OCI-LY3 (cell line): ENCODE results near the gene UMODL1.

Experiments used
- H2AFZ ChIP-seq: fragments of 200-600, 300-600 bp; shearing (Covaris generic); 2 replicates; pipeline ENCODE4 v1.6.0; 2014; ENCODE audit warnings: antibody characterized with exemption, low read depth, low read length
- H3K27ac ChIP-seq: fragments of 200-600, 300-600 bp; sonication (generic); 2 replicates; pipeline ENCODE4 v1.5.1; 2014; ENCODE audit warnings: mild to moderate bottlenecking, low read length, moderate library complexity, mixed read lengths
- H3K27me3 ChIP-seq: fragments of 200-600, 300-600 bp; sonication (generic); 2 replicates; pipeline ENCODE4 v1.6.1; 2014; ENCODE audit warnings: low read depth, low read length, mixed read lengths
- H3K36me3 ChIP-seq: fragments of 200-600, 300-600 bp; sonication (generic); replicated peaks from 2 replicates; pipeline ENCODE3; 2014; ENCODE audit warnings: low read depth, low read length, mixed read lengths
- H3K4me1 ChIP-seq: fragments of 300-600, 200-600 bp; sonication (generic); 2 replicates; pipeline ENCODE4 v1.6.1; 2014; ENCODE audit warnings: low read length, mixed read lengths
- H3K4me2 ChIP-seq: fragments of 200-600, 300-600 bp; sonication (generic); 2 replicates; pipeline ENCODE4 v1.6.1; 2014; ENCODE audit warnings: low read length, mixed read lengths
- H3K4me3 ChIP-seq: fragments of 300-600, 200-600 bp; sonication (generic); 2 replicates; pipeline ENCODE4 v1.5.1; 2014; ENCODE audit warnings: antibody characterized with exemption, mild to moderate bottlenecking, low read length, moderate library complexity
- H3K79me2 ChIP-seq: fragments of 300-600, 200-600 bp; shearing (Covaris generic); 2 replicates; pipeline ENCODE4 v1.6.1; 2014; ENCODE audit warnings: mild to moderate bottlenecking, low read length, mixed read lengths
- H3K9ac ChIP-seq: fragments of 300-600, 200-600 bp; shearing (Covaris generic); 2 replicates; pipeline ENCODE4 v1.6.0; 2014; ENCODE audit warnings: mild to moderate bottlenecking, low read length, moderate library complexity
- H3K9me3 ChIP-seq: fragments of 200-600, 300-600 bp; shearing (Covaris generic); 2 replicates; pipeline ENCODE4 v1.6.1; 2014; ENCODE audit warnings: low read length, mixed read lengths; ENCODE audit not compliant: insufficient read depth
- H4K20me1 ChIP-seq: fragments of 200-600, 300-600 bp; sonication (generic); 2 replicates; pipeline ENCODE4 v1.6.1; 2016; ENCODE audit warnings: low read length, mixed read lengths; ENCODE audit not compliant: insufficient read depth
- CTCF ChIP-seq: fragments of 200-600, 300-600 bp; sonication (generic); IDR thresholded peaks from 2 replicates; pipeline ENCODE4 v1.5.1; 2014; ENCODE audit warnings: antibody characterized with exemption, low read length, low read depth
- EZH2phosphoT487 ChIP-seq: fragments of 200-600 bp; shearing (Covaris generic); IDR thresholded peaks from 2 replicates; pipeline ENCODE4 v1.6.1; 2018; ENCODE audit warnings: antibody characterized with exemption, mixed run types, low read depth

Gene UMODL1

GRCh38 chr21:42095581-42095980 lies 24.5 kb downstream of the UMODL1 start:
- Histone ChIP-seq H3K9ac (no peak overlapping the region), H3K79me2 (no peaks in the 10 kb centered on the region), H3K9me3 (no peaks in the 10 kb centered on the region), H3K27ac (no peak overlapping the region), H3K4me2 (no peak overlapping the region), H2AFZ (no peak overlapping the region), H3K27me3 (0 out of 2 replicates have a peak, but pooled peaks cover 4% of the 10 kb centered on the region), H3K36me3 (no peaks in the 10 kb centered on the region), H4K20me1 (no peaks in the 10 kb centered on the region), H3K4me3 (no peak overlapping the region), H3K4me1 (no peaks in the 10 kb centered on the region)
- no peak for TF ChIP-seq CTCF
- TF ChIP-seq EZH2phosphoT487, result no peak

GRCh38 chr21:42096566-42096965 lies 25.4 kb downstream of the UMODL1 start:
- Histone ChIP-seq H3K79me2 (no peaks in the 10 kb centered on the region), H3K4me1 (no peaks in the 10 kb centered on the region), H3K4me3 (no peak overlapping the region), H3K9me3 (no peaks in the 10 kb centered on the region), H3K27ac (no peak overlapping the region), H3K27me3 (0 out of 2 replicates have a peak, but pooled peaks cover 4% of the 10 kb centered on the region), H2AFZ (no peak overlapping the region), H3K36me3 (no peaks in the 10 kb centered on the region), H3K4me2 (no peak overlapping the region), H3K9ac (no peak overlapping the region), H4K20me1 (no peaks in the 10 kb centered on the region)
- no peak for TF ChIP-seq EZH2phosphoT487
- TF ChIP-seq CTCF, result no peak

GRCh38 chr21:42097274-42097673 lies 26.2 kb downstream of the UMODL1 start:
- no peak overlapping the region for H3K4me2 ChIP-seq
- H4K20me1 ChIP-seq, result no peaks in the 10 kb centered on the region
- no peaks in the 10 kb centered on the region for H3K4me1 ChIP-seq
- peaks cover 9% of the 10 kb centered on the region; the same call in 1 of the 2 replicates for H3K27me3 ChIP-seq
- H3K79me2 ChIP-seq, result no peaks in the 10 kb centered on the region
- no peak overlapping the region for H3K27ac ChIP-seq
- no peak overlapping the region for H2AFZ ChIP-seq
- H3K36me3 ChIP-seq, result no peaks in the 10 kb centered on the region
- no peak overlapping the region for H3K9ac ChIP-seq
- no peak overlapping the region for H3K4me3 ChIP-seq
- TF ChIP-seq CTCF (no peak), EZH2phosphoT487 (no peak)
- H3K9me3 ChIP-seq, result no peaks in the 10 kb centered on the region

- Histone ChIP-seq H3K4me2 (no peak overlapping the region), H3K27ac (no peak overlapping the region), H3K9me3 (no peaks in the 10 kb centered on the region), H2AFZ (no peak overlapping the region), H3K79me2 (no peaks in the 10 kb centered on the region), H3K9ac (no peak overlapping the region), H3K4me1 (no peaks in the 10 kb centered on the region), H3K4me3 (no peak overlapping the region), H4K20me1 (no peaks in the 10 kb centered on the region), H3K27me3 (peaks cover 15% of the 10 kb centered on the region), H3K36me3 (no peaks in the 10 kb centered on the region)
- no peak for TF ChIP-seq CTCF
- TF ChIP-seq EZH2phosphoT487, result no peak
Measured at GRCh38 chr21:42097860-42098454, 26.8 kb downstream of the UMODL1 start.
